GM19035 (cell line): ENCODE data around the gene CDK5RAP1.

Source experiments
- ATAC-seq: cut with Tn5 transposase; IDR thresholded peaks from one replicate; pipeline ENCODE4 v1.9.1; 2021; ENCODE audit not compliant: unreplicated experiment

The CDK5RAP1 gene

GRCh38 chr20:33337119-33337518 lies 64.2 kb downstream of the CDK5RAP1 start:
- no peak for ATAC-seq

- ATAC-seq, result no peak
Measured at GRCh38 chr20:33336375-33336774, 64.9 kb downstream of the CDK5RAP1 start.

- ATAC-seq, result no peak
Measured at GRCh38 chr20:33334111-33334510, 67.2 kb downstream of the CDK5RAP1 start.

- no peak for ATAC-seq
Measured at GRCh38 chr20:33333616-33334015, 67.7 kb downstream of the CDK5RAP1 start.

GRCh38 chr20:33332905-33333456 lies 68.3 kb downstream of the CDK5RAP1 start:
- ATAC-seq, result no peak

GRCh38 chr20:33328157-33329137 lies 72.9 kb downstream of the CDK5RAP1 start:
- ATAC-seq, result no peak

GRCh38 chr20:33325350-33325749 lies 76.0 kb downstream of the CDK5RAP1 start:
- no peak for ATAC-seq

GRCh38 chr20:33323236-33323635 lies 78.1 kb downstream of the CDK5RAP1 start:
- ATAC-seq, result no peak

- no peak for ATAC-seq
Measured at GRCh38 chr20:33322456-33322855, 78.9 kb downstream of the CDK5RAP1 start.

- ATAC-seq, result no peak
Measured at GRCh38 chr20:33320006-33320405, 81.3 kb downstream of the CDK5RAP1 start.

GRCh38 chr20:33318096-33318429 lies 83.3 kb downstream of the CDK5RAP1 start:
- ATAC-seq, result no peak

GRCh38 chr20:33317424-33318095 lies 83.8 kb downstream of the CDK5RAP1 start:
- no peak for ATAC-seq

GRCh38 chr20:33316958-33317357 lies 84.4 kb downstream of the CDK5RAP1 start:
- no peak for ATAC-seq

GRCh38 chr20:33316343-33316742 lies 85.0 kb downstream of the CDK5RAP1 start:
- no peak for ATAC-seq

- no peak for ATAC-seq
Measured at GRCh38 chr20:33313686-33314314, 87.5 kb downstream of the CDK5RAP1 start.

GRCh38 chr20:33312583-33312982 lies 88.7 kb downstream of the CDK5RAP1 start:
- ATAC-seq, result no peak

- no peak for ATAC-seq
Measured at GRCh38 chr20:33311996-33312395, 89.3 kb downstream of the CDK5RAP1 start.

GRCh38 chr20:33311011-33311410 lies 90.3 kb downstream of the CDK5RAP1 start:
- ATAC-seq, result no peak

- ATAC-seq, result no peak
Measured at GRCh38 chr20:33310327-33310899, 90.9 kb downstream of the CDK5RAP1 start.

GRCh38 chr20:33309631-33310030 lies 91.7 kb downstream of the CDK5RAP1 start:
- no peak for ATAC-seq
